Gastrocnemius medialis (tissue), 4 donors: ENCODE data around the gene FBXO42.

ENCODE experiments used
- CTCF ChIP-seq, 5 experiments: fragments of 450-650 bp in 3 of 5; fragments of 200-600 bp in 2 of 5; sonication (generic) in 2 of 5; IDR thresholded peaks in 4 of 5; conservative IDR thresholded peaks in 1 of 5; 1 replicate in 4 of 5; 2 replicates in 1 of 5; pipeline ENCODE4 v1.5.1; 2016 to 2019; ENCODE audit warnings: antibody characterized with exemption in 5 of 5, mild to moderate bottlenecking in 3 of 5, moderate library complexity in 3 of 5
- POLR2A ChIP-seq, 2 donors: fragments of 450-650 bp; IDR thresholded peaks; one replicate each; pipeline ENCODE4 v1.6.1; 2017; ENCODE audit warnings: antibody characterized with exemption in 2 of 2, mild to moderate bottlenecking in 2 of 2, moderate library complexity in 2 of 2

- TF ChIP-seq CTCF (IDR thresholded peaks at IDR 0.05 in 4 of 5, conservative IDR thresholded peaks at IDR 0.05 in 1 of 5) (no peak), POLR2A (IDR thresholded peaks at IDR 0.05) (no peak)
Observed at GRCh38 chr1:16250524-16251251, 101.6 kb downstream of the FBXO42 start.
